Thoracic aorta (tissue), 2 donors: Measurements from ENCODE around the gene C12orf60. TPM values are rescaled to one million over a fixed set of nuclear protein-coding genes. Genes with fewer than 3 reads are reported as not detected.

ENCODE experiments used
- ATAC-seq: fragments of 150-250 bp; one replicate; pipeline ENCODE4 v1.8.0; 2017; ENCODE audit warnings: low read depth; ENCODE audit not compliant: insufficient number of reproducible peaks, low FRiP score
- DNase-seq: peaks from one replicate; pipeline ENCODE4 v3.0.0-alpha.2; 2020; ENCODE audit warnings: low spot score
- H3K27ac ChIP-seq, 2 donors: fragments of 200-600 bp; sonication (generic); 1 replicate in 1 of 2; 2 replicates in 1 of 2; pipeline ENCODE4 v1.5.1; 2016; ENCODE audit warnings: mild to moderate bottlenecking in 2 of 2, moderate library complexity in 2 of 2
- H3K27me3 ChIP-seq: fragments of 200-600 bp; sonication (generic); replicated peaks from 2 replicates; pipeline ENCODE4 v1.6.0; 2016; ENCODE audit warnings: mild to moderate bottlenecking; ENCODE audit not compliant: insufficient read depth
- H3K36me3 ChIP-seq: fragments of 200-600 bp; sonication (generic); one replicate; pipeline ENCODE4 v1.5.1; 2016
- H3K4me1 ChIP-seq, 2 donors: fragments of 200-600 bp; sonication (generic); 1 replicate in 1 of 2; 2 replicates in 1 of 2; pipeline versions ENCODE4 v1.5.1 to v1.6.0; 2016; ENCODE audit warnings: low read depth in 2 of 2, mild to moderate bottlenecking in 1 of 2; ENCODE audit not compliant: control insufficient read depth in 1 of 2
- H3K4me3 ChIP-seq: fragments of 200-600 bp; sonication (generic); 2 replicates; pipeline ENCODE4 v1.5.1; 2016; ENCODE audit warnings: mild to moderate bottlenecking
- H3K9me3 ChIP-seq: fragments of 200-600 bp; sonication (generic); 2 replicates; pipeline ENCODE4 v1.5.1; 2016
- total RNA-seq, 2 donors: library from RNA; depleted of rRNA; stranded (reverse); fragments of >200 nt; gene quantifications; one replicate each; pipeline versions ENCODE4 v1.1.0 to v1.2.3, GENCODE V29; 2016
- TF ChIP-seq, protein P1 (sequence below): fragments of 200-600 bp; sonication (generic); IDR thresholded peaks from one replicate; pipeline ENCODE4 v1.5.1; 2019; ENCODE audit warnings: antibody characterized with exemption

The C12orf60 gene
- total RNA-seq, 2 donors from 2014 or later: 0.27 TPM; not detected in 1

DNA sequence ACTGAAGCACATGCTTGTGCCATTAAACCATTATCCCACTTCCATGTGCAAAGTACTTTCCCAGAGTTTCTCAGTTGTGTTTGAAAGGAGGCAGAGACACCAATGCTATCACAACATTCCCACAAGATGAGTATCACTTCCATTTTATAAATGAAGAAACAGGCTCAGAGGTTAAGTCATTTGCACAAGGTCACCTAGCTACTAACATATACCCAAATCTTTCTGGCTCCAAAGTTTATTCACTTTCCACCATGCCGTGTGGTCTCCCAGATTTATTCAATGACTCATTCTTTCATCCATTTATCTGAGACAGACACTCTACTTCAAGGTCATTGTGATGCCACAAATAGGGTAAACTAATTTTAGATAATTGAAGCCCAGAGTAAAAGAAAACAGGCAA is 30.5 kb downstream of the C12orf60 start:
- DNase-seq (no peak), ATAC-seq (no peak)
- TF ChIP-seq, protein P1, sequence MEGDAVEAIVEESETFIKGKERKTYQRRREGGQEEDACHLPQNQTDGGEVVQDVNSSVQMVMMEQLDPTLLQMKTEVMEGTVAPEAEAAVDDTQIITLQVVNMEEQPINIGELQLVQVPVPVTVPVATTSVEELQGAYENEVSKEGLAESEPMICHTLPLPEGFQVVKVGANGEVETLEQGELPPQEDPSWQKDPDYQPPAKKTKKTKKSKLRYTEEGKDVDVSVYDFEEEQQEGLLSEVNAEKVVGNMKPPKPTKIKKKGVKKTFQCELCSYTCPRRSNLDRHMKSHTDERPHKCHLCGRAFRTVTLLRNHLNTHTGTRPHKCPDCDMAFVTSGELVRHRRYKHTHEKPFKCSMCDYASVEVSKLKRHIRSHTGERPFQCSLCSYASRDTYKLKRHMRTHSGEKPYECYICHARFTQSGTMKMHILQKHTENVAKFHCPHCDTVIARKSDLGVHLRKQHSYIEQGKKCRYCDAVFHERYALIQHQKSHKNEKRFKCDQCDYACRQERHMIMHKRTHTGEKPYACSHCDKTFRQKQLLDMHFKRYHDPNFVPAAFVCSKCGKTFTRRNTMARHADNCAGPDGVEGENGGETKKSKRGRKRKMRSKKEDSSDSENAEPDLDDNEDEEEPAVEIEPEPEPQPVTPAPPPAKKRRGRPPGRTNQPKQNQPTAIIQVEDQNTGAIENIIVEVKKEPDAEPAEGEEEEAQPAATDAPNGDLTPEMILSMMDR: no peak
- Histone ChIP-seq H3K4me3 (no peak overlapping the region), H3K27me3 (no peaks in the 10 kb centered on the region), H3K27ac (no peak overlapping the region), H3K4me1 (peaks cover 0 to 5% of the 10 kb centered on the region in 2 donors), H3K36me3 (no peaks in the 10 kb centered on the region), H3K9me3 (no peaks in the 10 kb centered on the region)

DNA sequence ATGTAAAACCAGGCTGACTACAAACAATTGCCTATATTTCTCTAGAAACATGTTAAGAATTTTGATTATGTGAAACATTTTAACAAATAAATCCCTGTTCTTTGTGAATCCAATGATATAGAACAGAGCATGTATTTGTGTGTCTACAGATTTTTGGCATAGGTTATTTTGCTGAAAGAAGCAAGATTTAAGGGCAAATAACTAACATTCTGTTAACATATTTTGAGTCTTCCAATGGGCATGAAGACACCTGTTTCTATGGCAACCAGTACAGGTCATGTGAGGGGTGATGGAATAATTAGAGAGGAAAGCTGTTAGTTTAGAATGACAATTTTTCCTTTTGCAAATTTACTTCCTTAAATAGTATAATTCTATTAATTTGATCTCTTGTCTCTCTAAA is 31.0 kb downstream of the C12orf60 start:
- TF ChIP-seq, protein P1: no peak
- no peak overlapping the region for H3K27ac ChIP-seq
- no peak for ATAC-seq
- no peaks in the 10 kb centered on the region for H3K27me3 ChIP-seq
- no peak for DNase-seq
- no peak overlapping the region for H3K4me3 ChIP-seq
- H3K36me3 ChIP-seq: no peaks in the 10 kb centered on the region
- H3K9me3 ChIP-seq: no peaks in the 10 kb centered on the region
- peaks cover 0 to 5% of the 10 kb centered on the region in 2 donors for H3K4me1 ChIP-seq

DNA sequence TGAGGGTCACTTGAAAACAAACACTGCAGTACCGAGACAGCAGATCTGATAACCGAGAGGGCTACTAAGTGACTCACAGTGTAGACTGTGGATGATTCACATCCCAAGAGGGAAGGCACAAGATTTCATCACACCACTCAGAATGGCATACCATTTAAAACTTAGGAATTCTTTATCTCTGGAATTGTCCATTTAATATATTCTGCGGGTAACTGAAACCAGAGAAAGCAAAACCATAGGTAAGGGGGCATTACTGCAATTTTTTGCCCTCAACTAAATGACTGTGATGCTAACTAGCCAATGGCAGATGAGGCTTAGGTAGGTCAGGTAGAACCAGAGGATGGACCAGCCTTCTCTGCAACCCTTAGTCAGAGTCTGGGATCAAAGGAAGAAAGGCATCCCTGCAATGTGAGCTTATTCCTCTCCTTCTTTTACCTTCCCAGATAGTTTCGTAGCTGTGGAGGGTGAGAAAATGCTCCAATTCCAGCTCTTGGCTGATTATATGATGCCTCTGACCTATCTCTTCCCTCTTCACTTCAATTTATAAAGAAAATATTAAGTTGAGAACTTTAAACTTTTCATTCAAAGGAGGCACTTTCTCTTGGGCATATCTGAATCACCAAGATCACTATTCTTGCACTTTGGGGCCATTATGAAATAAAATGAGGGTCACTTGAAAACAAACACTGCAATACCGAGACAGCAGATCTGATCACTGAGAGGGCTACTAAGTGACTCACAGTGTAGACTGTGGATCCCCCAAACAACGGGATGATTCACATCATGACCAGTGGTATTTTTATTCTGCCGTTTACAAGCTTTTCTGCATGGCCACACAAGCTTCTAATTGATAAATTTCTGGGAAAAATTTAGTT is 33.1 kb downstream of the C12orf60 start:
- Histone ChIP-seq H3K4me1 (peaks cover 15 to 17% of the 10 kb centered on the region in 2 donors), H3K9me3 (no peaks in the 10 kb centered on the region), H3K36me3 (no peaks in the 10 kb centered on the region), H3K27ac (no peak overlapping the region), H3K4me3 (no peak overlapping the region), H3K27me3 (no peaks in the 10 kb centered on the region)
- no peak for DNase-seq
- TF ChIP-seq, protein P1: no peak
- ATAC-seq: no peak

DNA sequence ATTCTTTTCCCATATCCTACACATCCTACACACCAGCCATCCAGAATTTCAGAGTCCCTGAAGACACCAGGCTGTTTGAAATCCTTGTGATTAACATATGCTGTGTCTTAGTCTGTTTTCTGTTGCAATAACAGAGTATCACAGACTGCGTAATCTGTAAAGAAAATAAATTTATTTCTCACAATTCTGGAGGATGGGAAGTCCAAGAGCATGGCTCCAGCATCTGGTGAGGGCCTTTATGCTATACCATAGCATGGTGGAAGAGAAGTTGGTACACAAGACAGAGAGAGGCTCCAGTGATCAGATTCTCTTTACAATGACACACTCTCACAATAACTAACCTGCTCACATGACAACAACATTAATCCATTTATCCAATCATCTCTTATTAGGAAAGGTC is 35.8 kb downstream of the C12orf60 start:
- ATAC-seq (no peak), DNase-seq (no peak)
- H3K36me3 ChIP-seq: no peaks in the 10 kb centered on the region
- no peak overlapping the region for H3K27ac ChIP-seq
- H3K4me1 ChIP-seq: peaks cover 23 to 41% of the 10 kb centered on the region in 2 donors
- TF ChIP-seq, protein P1: no peak
- no peaks in the 10 kb centered on the region for H3K27me3 ChIP-seq
- no peaks in the 10 kb centered on the region for H3K9me3 ChIP-seq
- H3K4me3 ChIP-seq: no peak overlapping the region

DNA sequence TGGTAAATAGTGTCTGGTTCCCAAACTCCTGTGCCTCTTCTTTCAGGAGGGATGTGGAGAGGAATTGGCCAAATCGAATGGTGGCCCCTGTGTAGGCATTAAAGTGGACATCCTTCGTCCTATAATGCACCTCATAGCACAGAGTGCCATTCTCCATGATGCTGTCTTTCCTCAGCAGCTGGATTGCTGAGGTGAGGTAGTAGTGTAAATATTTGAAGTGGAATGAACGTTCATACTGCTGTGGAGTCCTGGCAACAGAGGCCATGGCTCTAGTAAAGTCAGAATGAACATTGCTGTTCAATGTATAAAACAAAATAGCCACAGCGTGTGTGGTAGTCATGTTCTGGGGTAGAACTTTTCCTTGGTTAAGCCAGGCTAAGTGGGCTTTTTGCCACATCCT is 37.1 kb downstream of the C12orf60 start:
- TF ChIP-seq, protein P1: no peak
- Histone ChIP-seq H3K9me3 (no peaks in the 10 kb centered on the region), H3K36me3 (no peaks in the 10 kb centered on the region), H3K27me3 (no peaks in the 10 kb centered on the region), H3K4me3 (no peak overlapping the region), H3K4me1 (peaks cover 23 to 44% of the 10 kb centered on the region in 2 donors), H3K27ac (peak overlapping the region; percentile 78 to 80)
- ATAC-seq (no peak), DNase-seq (no peak)
